OCI-LY1 (cell line): ENCODE measurements around the gene NUDT4.

ENCODE experiments used
- H2AFZ ChIP-seq: fragments of 200-600 bp; sonication (generic), shearing (Covaris generic); 2 replicates; pipeline ENCODE4 v1.6.0; 2014; ENCODE audit warnings: antibody characterized with exemption, mild to moderate bottlenecking, low read length
- H3F3A ChIP-seq: fragments of 200-600 bp; sonication (generic), shearing (Covaris generic); 2 replicates; pipeline ENCODE4 v1.6.0; 2014; ENCODE audit warnings: mild to moderate bottlenecking, antibody characterized with exemption, low read length, moderate library complexity; ENCODE audit not compliant: insufficient read depth
- H3K27ac ChIP-seq: fragments of 200-600 bp; sonication (generic); 2 replicates; pipeline ENCODE4 v1.5.1; 2014; ENCODE audit warnings: low read length, mixed run types, mild to moderate bottlenecking, low read depth; ENCODE audit not compliant: poor library complexity, severe bottlenecking
- H3K27me3 ChIP-seq: fragments of 200-600 bp; sonication (generic); 2 replicates; pipeline ENCODE4 v1.6.0; 2014; ENCODE audit warnings: antibody characterized with exemption, mild to moderate bottlenecking, low read length, moderate library complexity; ENCODE audit not compliant: insufficient read depth
- H3K36me3 ChIP-seq: fragments of 200-600 bp; sonication (generic); 2 replicates; pipeline ENCODE4 v1.6.1; 2014; ENCODE audit warnings: mild to moderate bottlenecking, antibody characterized with exemption, low read length, moderate library complexity, mixed read lengths; ENCODE audit not compliant: insufficient read depth
- H3K4me1 ChIP-seq: fragments of 200-600 bp; sonication (generic); 2 replicates; pipeline ENCODE4 v1.5.1; 2014; ENCODE audit warnings: mild to moderate bottlenecking, low read length, moderate library complexity; ENCODE audit not compliant: insufficient read depth, severe bottlenecking
- H3K4me2 ChIP-seq: fragments of 200-600 bp; sonication (generic), shearing (Covaris generic); 2 replicates; pipeline ENCODE4 v1.6.1; 2014; ENCODE audit warnings: low read length
- H3K4me3 ChIP-seq: fragments of 200-600 bp; sonication (generic); 2 replicates; pipeline ENCODE4 v1.5.1; 2014; ENCODE audit warnings: low read length, low read depth, mild to moderate bottlenecking, mixed read lengths; ENCODE audit not compliant: poor library complexity, severe bottlenecking
- H3K79me2 ChIP-seq: fragments of 200-600 bp; shearing (Covaris generic); 2 replicates; pipeline ENCODE4 v1.6.1; 2016; ENCODE audit warnings: mixed run types, low read length, mixed read lengths; ENCODE audit not compliant: insufficient read depth
- H3K9ac ChIP-seq: fragments of 200-600 bp; sonication (generic), shearing (Covaris generic); 2 replicates; pipeline ENCODE4 v1.6.1; 2014; ENCODE audit warnings: mild to moderate bottlenecking, low read length, mixed read lengths
- H3K9me2 ChIP-seq: fragments of 200-600 bp; sonication (generic), shearing (Covaris generic); 2 replicates; pipeline ENCODE4 v1.6.1; 2014; ENCODE audit warnings: low read depth, mild to moderate bottlenecking, low read length, mixed read lengths
- H3K9me3 ChIP-seq: fragments of 200-600 bp; shearing (Covaris generic); 2 replicates; pipeline ENCODE4 v1.6.1; 2014; ENCODE audit warnings: low read length, mixed read lengths
- H4K20me1 ChIP-seq: fragments of 200-600 bp; sonication (generic), shearing (Covaris generic); 2 replicates; pipeline ENCODE4 v1.6.0; 2016; ENCODE audit warnings: mild to moderate bottlenecking, low read length; ENCODE audit not compliant: insufficient read depth
- CTCF ChIP-seq: fragments of 200-600 bp; sonication (generic), shearing (Covaris generic); IDR thresholded peaks from 2 replicates; pipeline ENCODE4 v1.5.1; 2017; ENCODE audit warnings: mild to moderate bottlenecking, antibody characterized with exemption, low read length, moderate library complexity, mixed read lengths
- EZH2 ChIP-seq: fragments of 200-600 bp; sonication (generic), shearing (Covaris generic); IDR thresholded peaks from 2 replicates; pipeline ENCODE4 v1.8.0; 2017; ENCODE audit warnings: borderline replicate concordance, mixed run types, mild to moderate bottlenecking, antibody characterized with exemption, low read length, moderate library complexity, mixed read lengths

Gene NUDT4

GRCh38 chr12:93335603-93336162 lies 42.0 kb upstream of the NUDT4 start:
- H3K9ac ChIP-seq: no peak overlapping the region
- no peaks in the 10 kb centered on the region for H3K9me2 ChIP-seq
- no peaks in the 10 kb centered on the region for H3F3A ChIP-seq
- no peaks in the 10 kb centered on the region for H3K4me1 ChIP-seq
- H2AFZ ChIP-seq: no peak overlapping the region
- no peaks in the 10 kb centered on the region for H3K36me3 ChIP-seq
- no peaks in the 10 kb centered on the region for H3K9me3 ChIP-seq
- TF ChIP-seq CTCF (no peak), EZH2 (no peak)
- H4K20me1 ChIP-seq: no peaks in the 10 kb centered on the region
- H3K4me3 ChIP-seq: no peak overlapping the region
- H3K27ac ChIP-seq: no peak overlapping the region
- no peaks in the 10 kb centered on the region for H3K27me3 ChIP-seq
- no peaks in the 10 kb centered on the region for H3K79me2 ChIP-seq
- H3K4me2 ChIP-seq: no peak overlapping the region

- Histone ChIP-seq H3K9me3 (no peaks in the 10 kb centered on the region), H3K4me2 (no peak overlapping the region), H3K27me3 (no peaks in the 10 kb centered on the region), H3K9me2 (no peaks in the 10 kb centered on the region), H3K4me3 (no peak overlapping the region), H3K79me2 (no peaks in the 10 kb centered on the region), H3F3A (no peaks in the 10 kb centered on the region), H3K4me1 (no peaks in the 10 kb centered on the region), H3K9ac (no peak overlapping the region), H2AFZ (no peak overlapping the region), H4K20me1 (no peaks in the 10 kb centered on the region), H3K36me3 (no peaks in the 10 kb centered on the region), H3K27ac (no peak overlapping the region)
- no peak for TF ChIP-seq EZH2
These were observed 41.4 kb upstream of the NUDT4 start for GRCh38 chr12:93336291-93336741.

- no peak for TF ChIP-seq EZH2
- no peak for TF ChIP-seq CTCF
- Histone ChIP-seq H3K27ac (no peak overlapping the region), H3K4me3 (no peak overlapping the region)
These were observed 39.1 kb upstream of the NUDT4 start for GRCh38 chr12:93338598-93338997.

GRCh38 chr12:93339695-93340094 lies 38.0 kb upstream of the NUDT4 start:
- no peaks in the 10 kb centered on the region for H3K4me1 ChIP-seq
- H3K4me2 ChIP-seq: no peak overlapping the region
- H3F3A ChIP-seq: no peaks in the 10 kb centered on the region
- no peaks in the 10 kb centered on the region for H3K9me2 ChIP-seq
- no peak overlapping the region for H3K27ac ChIP-seq
- no peaks in the 10 kb centered on the region for H4K20me1 ChIP-seq
- H3K36me3 ChIP-seq: no peaks in the 10 kb centered on the region
- no peak overlapping the region for H2AFZ ChIP-seq
- no peaks in the 10 kb centered on the region for H3K9me3 ChIP-seq
- TF ChIP-seq CTCF (no peak), EZH2 (no peak)
- H3K9ac ChIP-seq: no peak overlapping the region
- no peak overlapping the region for H3K4me3 ChIP-seq
- no peaks in the 10 kb centered on the region for H3K79me2 ChIP-seq
- no peaks in the 10 kb centered on the region for H3K27me3 ChIP-seq

More at GRCh38 chr12:93338598-93338997, 39.1 kb upstream of the NUDT4 start:
- no peaks in the 10 kb centered on the region for H3K36me3 ChIP-seq
- no peaks in the 10 kb centered on the region for H3K9me3 ChIP-seq
- H3K9ac ChIP-seq: no peak overlapping the region
- H3F3A ChIP-seq: no peaks in the 10 kb centered on the region
- no peaks in the 10 kb centered on the region for H3K4me1 ChIP-seq
- no peaks in the 10 kb centered on the region for H3K9me2 ChIP-seq
- no peaks in the 10 kb centered on the region for H3K79me2 ChIP-seq
- H4K20me1 ChIP-seq: no peaks in the 10 kb centered on the region
- H2AFZ ChIP-seq: no peak overlapping the region
- H3K27me3 ChIP-seq: no peaks in the 10 kb centered on the region
- H3K4me2 ChIP-seq: no peak overlapping the region
